ENCODE results near the gene MGAT3.

DNA sequence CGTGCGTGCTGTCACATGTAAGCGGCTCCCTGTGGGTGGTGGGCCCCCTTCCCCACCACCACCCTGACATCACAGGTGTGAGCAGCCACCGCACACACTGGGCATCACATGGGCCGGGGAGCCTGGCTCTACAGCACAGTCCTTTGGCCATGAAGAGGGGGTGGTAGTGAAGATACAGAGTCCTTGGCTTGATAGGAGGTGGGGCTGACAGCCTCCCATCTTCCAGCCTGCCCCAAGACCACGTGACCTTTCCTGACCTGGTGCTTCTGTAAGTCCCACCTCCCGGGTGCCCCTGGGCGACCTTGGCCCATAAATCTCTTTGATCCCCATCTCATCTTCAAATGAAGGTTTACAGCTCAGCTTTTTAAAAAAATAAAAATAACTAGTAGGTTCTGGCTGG is 21.2 kb upstream of the MGAT3 start:
- TF ChIP-seq, protein P1, sequence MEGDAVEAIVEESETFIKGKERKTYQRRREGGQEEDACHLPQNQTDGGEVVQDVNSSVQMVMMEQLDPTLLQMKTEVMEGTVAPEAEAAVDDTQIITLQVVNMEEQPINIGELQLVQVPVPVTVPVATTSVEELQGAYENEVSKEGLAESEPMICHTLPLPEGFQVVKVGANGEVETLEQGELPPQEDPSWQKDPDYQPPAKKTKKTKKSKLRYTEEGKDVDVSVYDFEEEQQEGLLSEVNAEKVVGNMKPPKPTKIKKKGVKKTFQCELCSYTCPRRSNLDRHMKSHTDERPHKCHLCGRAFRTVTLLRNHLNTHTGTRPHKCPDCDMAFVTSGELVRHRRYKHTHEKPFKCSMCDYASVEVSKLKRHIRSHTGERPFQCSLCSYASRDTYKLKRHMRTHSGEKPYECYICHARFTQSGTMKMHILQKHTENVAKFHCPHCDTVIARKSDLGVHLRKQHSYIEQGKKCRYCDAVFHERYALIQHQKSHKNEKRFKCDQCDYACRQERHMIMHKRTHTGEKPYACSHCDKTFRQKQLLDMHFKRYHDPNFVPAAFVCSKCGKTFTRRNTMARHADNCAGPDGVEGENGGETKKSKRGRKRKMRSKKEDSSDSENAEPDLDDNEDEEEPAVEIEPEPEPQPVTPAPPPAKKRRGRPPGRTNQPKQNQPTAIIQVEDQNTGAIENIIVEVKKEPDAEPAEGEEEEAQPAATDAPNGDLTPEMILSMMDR (IDR thresholded peaks at IDR 0.05; ENCODE audit: insufficient read depth, low read length, poor library complexity, severe bottlenecking): no peak
- TF ChIP-seq EZH2phosphoT487 (conservative IDR thresholded peaks at IDR 0.05; ENCODE audit: low read length): no peak

Data from SU-DHL-6 (cell line).